Endothelial cell of umbilical vein (primary cell): Measurements from ENCODE around the gene MOXD1.

ENCODE experiments used
- CTCF ChIP-seq, 2 donors: IDR thresholded peaks; 1 replicate in 1 of 2; 2 replicates in 1 of 2; pipeline ENCODE4 v1.5.1; 2011; ENCODE audit warnings: low read length in 2 of 2, mild to moderate bottlenecking in 2 of 2, moderate library complexity in 2 of 2, control low read depth in 1 of 2, inconsistent platforms in 1 of 2, low read depth in 1 of 2; ENCODE audit not compliant: insufficient read depth in 1 of 2; ENCODE audit errors: extremely low read depth in 1 of 2
- EZH2 ChIP-seq: IDR thresholded peaks from 2 replicates; pipeline ENCODE4 v1.6.1; 2012; ENCODE audit warnings: borderline replicate concordance, low read depth, mild to moderate bottlenecking, moderate library complexity, low read length, inconsistent platforms; ENCODE audit not compliant: severe bottlenecking
- FOS ChIP-seq: IDR thresholded peaks from 2 replicates; pipeline ENCODE4 v1.6.1; 2011; ENCODE audit warnings: mild to moderate bottlenecking, low read length, moderate library complexity, borderline replicate concordance; ENCODE audit not compliant: insufficient read depth
- MAX ChIP-seq: IDR thresholded peaks from 2 replicates; pipeline ENCODE4 v1.6.1; 2011; ENCODE audit not compliant: insufficient read depth, insufficient read length
- POLR2A ChIP-seq: IDR thresholded peaks from 2 replicates; pipeline ENCODE4 v1.6.1; 2012; ENCODE audit warnings: low read depth, mild to moderate bottlenecking, control low read depth, low read length
- POLR2AphosphoS5 ChIP-seq: IDR thresholded peaks from 2 replicates; pipeline ENCODE4 v1.6.1; 2012; ENCODE audit warnings: low read depth, mild to moderate bottlenecking, control low read depth, low read length, moderate library complexity; ENCODE audit not compliant: insufficient read depth

- no peak for TF ChIP-seq CTCF (IDR thresholded peaks at IDR 0.05; ENCODE audit: extremely low read depth in 1 of 2, insufficient read depth in 1 of 2, low read depth in 1 of 2, low read length in 2 of 2)
- TF ChIP-seq POLR2A, result no peak
- TF ChIP-seq FOS, result no peak
- no peak for TF ChIP-seq POLR2AphosphoS5
- TF ChIP-seq EZH2, result no peak
- no peak for TF ChIP-seq MAX
Observed at GRCh38 chr6:132443206-132443605, 41.9 kb upstream of the MOXD1 start.
